ENCODE measurements around the gene PELO.

DNA sequence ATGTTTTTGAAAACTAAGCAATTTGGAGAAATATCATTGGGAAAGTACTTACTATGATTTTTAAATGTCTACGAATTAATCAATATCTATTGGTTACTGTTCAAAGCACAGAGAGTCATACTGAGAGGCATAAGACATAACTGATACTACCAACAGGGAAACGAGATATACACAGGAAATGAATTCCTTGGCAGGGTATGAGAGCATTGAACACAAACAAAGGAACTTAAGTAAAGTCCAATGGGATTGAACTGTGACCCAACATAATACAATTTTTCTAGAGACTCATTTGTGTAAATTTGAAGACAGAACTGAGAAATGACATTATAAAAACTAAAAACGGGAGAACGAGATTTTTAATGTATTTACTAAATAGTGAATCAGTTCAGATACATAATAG is 1.3 kb upstream of the PELO start:
- TF ChIP-seq SIN3A (IDR thresholded peaks at IDR 0.05; ENCODE audit: borderline replicate concordance, low read depth, low read length) (no peak), EP300 (IDR thresholded peaks at IDR 0.05; ENCODE audit: borderline replicate concordance in 1 of 2, low read depth in 1 of 2, low read length in 1 of 2) (no peak), CHD2 (IDR thresholded peaks at IDR 0.05; ENCODE audit: low read length, partially characterized antibody) (no peak)
- TF ChIP-seq, protein P1, sequence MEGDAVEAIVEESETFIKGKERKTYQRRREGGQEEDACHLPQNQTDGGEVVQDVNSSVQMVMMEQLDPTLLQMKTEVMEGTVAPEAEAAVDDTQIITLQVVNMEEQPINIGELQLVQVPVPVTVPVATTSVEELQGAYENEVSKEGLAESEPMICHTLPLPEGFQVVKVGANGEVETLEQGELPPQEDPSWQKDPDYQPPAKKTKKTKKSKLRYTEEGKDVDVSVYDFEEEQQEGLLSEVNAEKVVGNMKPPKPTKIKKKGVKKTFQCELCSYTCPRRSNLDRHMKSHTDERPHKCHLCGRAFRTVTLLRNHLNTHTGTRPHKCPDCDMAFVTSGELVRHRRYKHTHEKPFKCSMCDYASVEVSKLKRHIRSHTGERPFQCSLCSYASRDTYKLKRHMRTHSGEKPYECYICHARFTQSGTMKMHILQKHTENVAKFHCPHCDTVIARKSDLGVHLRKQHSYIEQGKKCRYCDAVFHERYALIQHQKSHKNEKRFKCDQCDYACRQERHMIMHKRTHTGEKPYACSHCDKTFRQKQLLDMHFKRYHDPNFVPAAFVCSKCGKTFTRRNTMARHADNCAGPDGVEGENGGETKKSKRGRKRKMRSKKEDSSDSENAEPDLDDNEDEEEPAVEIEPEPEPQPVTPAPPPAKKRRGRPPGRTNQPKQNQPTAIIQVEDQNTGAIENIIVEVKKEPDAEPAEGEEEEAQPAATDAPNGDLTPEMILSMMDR (IDR thresholded peaks at IDR 0.05), result no peak
